ENCODE results near the gene ARR3. TPM values are rescaled to one million over a fixed set of nuclear protein-coding genes. Genes with fewer than 3 reads are reported as not detected.

The ARR3 gene
- total RNA-seq, 1 experiment from 2014 or later = not detected

- no TSS peak for BruUV-seq (replicated peaks)
- POLR2A ChIA-PET (ENCODE audit: low non-redundant PET) = no interaction called here
- H3K4me1 ChIP-seq (ENCODE audit: insufficient read depth, low read length, poor library complexity, severe bottlenecking) = no peaks in the 10 kb centered on the region
- H3K27ac ChIP-seq (ENCODE audit: low read depth, low read length, poor library complexity, severe bottlenecking) = no peak overlapping the region
- intact Hi-C loops (cut with micrococcal nuclease; ENCODE audit: unreplicated experiment) = no loop called here
- no peak overlapping the region for H3K4me3 ChIP-seq (ENCODE audit: low read depth, low read length, poor library complexity, severe bottlenecking)
- no peaks in the 10 kb centered on the region for H3K9me3 ChIP-seq (ENCODE audit: low read depth, low read length, poor library complexity, severe bottlenecking)
- DNase-seq (ENCODE audit: low spot score) = no peak
- no peak for TF ChIP-seq CTCF (conservative IDR thresholded peaks at IDR 0.05; ENCODE audit: low read depth, low read length)
- TF ChIP-seq EZH2 (IDR thresholded peaks at IDR 0.05; ENCODE audit: borderline replicate concordance, low read depth, low read length, poor library complexity, severe bottlenecking) = no peak
- CTCF ChIA-PET = no interaction called here
- H3K36me3 ChIP-seq (ENCODE audit: insufficient read depth, low read length, poor library complexity, severe bottlenecking) = no peaks in the 10 kb centered on the region
- no peaks in the 10 kb centered on the region for H3K27me3 ChIP-seq (replicated peaks; ENCODE audit: insufficient read depth, low read depth, low read length, poor library complexity)
These were observed 41.4 kb upstream of the ARR3 start for GRCh38 chrX:70226687-70227086.

GRCh38 chrX:70231666-70232065, 36.5 kb upstream of the ARR3 start:
- H3K27ac ChIP-seq (ENCODE audit: low read depth, low read length, poor library complexity, severe bottlenecking) = no peak overlapping the region
- H3K36me3 ChIP-seq (ENCODE audit: insufficient read depth, low read length, poor library complexity, severe bottlenecking) = no peaks in the 10 kb centered on the region
- no peak overlapping the region for H3K4me3 ChIP-seq (ENCODE audit: low read depth, low read length, poor library complexity, severe bottlenecking)
- intact Hi-C loops (cut with micrococcal nuclease; ENCODE audit: unreplicated experiment) = no loop called here
- H3K4me1 ChIP-seq (ENCODE audit: insufficient read depth, low read length, poor library complexity, severe bottlenecking) = no peaks in the 10 kb centered on the region
- TF ChIP-seq EZH2 (IDR thresholded peaks at IDR 0.05; ENCODE audit: borderline replicate concordance, low read depth, low read length, poor library complexity, severe bottlenecking) = no peak
- TF ChIP-seq CTCF (conservative IDR thresholded peaks at IDR 0.05; ENCODE audit: low read depth, low read length) = no peak
- CTCF ChIA-PET = no interaction called here
- no peak for DNase-seq (ENCODE audit: low spot score)
- H3K27me3 ChIP-seq (replicated peaks; ENCODE audit: insufficient read depth, low read depth, low read length, poor library complexity) = no peaks in the 10 kb centered on the region
- no TSS peak for BruUV-seq (replicated peaks)
- POLR2A ChIA-PET (ENCODE audit: low non-redundant PET) = no interaction called here
- H3K9me3 ChIP-seq (ENCODE audit: low read depth, low read length, poor library complexity, severe bottlenecking) = no peaks in the 10 kb centered on the region

- no peak for TF ChIP-seq CTCF (conservative IDR thresholded peaks at IDR 0.05; ENCODE audit: low read depth, low read length)
- TF ChIP-seq EZH2 (IDR thresholded peaks at IDR 0.05; ENCODE audit: borderline replicate concordance, low read depth, low read length, poor library complexity, severe bottlenecking) = no peak
- DNase-seq (ENCODE audit: low spot score) = no peak
- H3K4me1 ChIP-seq (ENCODE audit: insufficient read depth, low read length, poor library complexity, severe bottlenecking) = no peaks in the 10 kb centered on the region
- intact Hi-C loops (cut with micrococcal nuclease; ENCODE audit: unreplicated experiment) = no loop called here
- H3K27ac ChIP-seq (ENCODE audit: low read depth, low read length, poor library complexity, severe bottlenecking) = no peak within 1 kb of the TSS
- no peaks in the 10 kb centered on the region for H3K27me3 ChIP-seq (replicated peaks; ENCODE audit: insufficient read depth, low read depth, low read length, poor library complexity)
- BruUV-seq (replicated peaks) = no TSS peak
- no peaks in the 10 kb centered on the region for H3K9me3 ChIP-seq (ENCODE audit: low read depth, low read length, poor library complexity, severe bottlenecking)
- H3K4me3 ChIP-seq (ENCODE audit: low read depth, low read length, poor library complexity, severe bottlenecking) = no peak within 1 kb of the TSS
- POLR2A ChIA-PET (ENCODE audit: low non-redundant PET) = no interaction called here
- no peaks in the 10 kb centered on the region for H3K36me3 ChIP-seq (ENCODE audit: insufficient read depth, low read length, poor library complexity, severe bottlenecking)
- CTCF ChIA-PET = no interaction called here
These were observed 33.8 kb upstream of the ARR3 start, which contains the start of gene AWAT1 for GRCh38 chrX:70234355-70234754. TSS of gene AWAT1 (plus strand) at chrX:70234655. CDS start at chrX:70234696, 41 bp downstream.

Data from A673 (cell line).